K562 (cell line): Measurements from ENCODE around the gene KMT5B. TPM values are rescaled to one million over a fixed set of nuclear protein-coding genes. Genes with fewer than 3 reads are reported as not detected.

Experiments used
- ATAC-seq: fragments of 200-7000 bp; cut with Tn5 transposase; 3 replicates; pipeline ENCODE4 v1.9.1; 2020; ENCODE audit warnings: moderate library complexity
- BruUV-seq: library from RNA; stranded (reverse); fragments of 400-500 nt; replicated peaks from 2 replicates; lab custom pipeline; 2021; lab: Mats Ljungman, UMichigan
- CTCF ChIA-PET: fragments of 300-600 bp; formaldehyde crosslinking; extraction: SDS; loops from one replicate; lab custom pipeline; 2021; ENCODE audit warnings: low intra/inter-chr PET ratio; lab: Yijun Ruan, JAX
- POLR2A ChIA-PET: fragments of 300-600, 350-650 bp; sonication (Branson Sonifier 250); formaldehyde crosslinking; extraction: SDS; loops from one replicate; lab custom pipeline; 2021; ENCODE audit warnings: antibody characterized with exemption, inconsistent platforms; lab: Yijun Ruan, JAX
- DNase-seq, 4 experiments: peaks; one replicate each; pipeline versions ENCODE4 v3.0.0 to v3.0.0-alpha.2; 2011 to 2018; ENCODE audit warnings: low spot score in 3 of 4, mixed read lengths in 3 of 4; ENCODE audit errors: extremely low read depth in 1 of 4
- FAIRE-seq: peaks from 2 replicates; lab custom pipeline; 2011; peaks lifted over from hg19 to GRCh38; lab: Jason Lieb, UNC
- H2AFZ ChIP-seq: 2 replicates; pipeline ENCODE4 v1.6.0; 2011; ENCODE audit warnings: low read depth, low read length, control low read depth, inconsistent platforms
- H3K27ac ChIP-seq: fragments of 200-600 bp; 3 replicates; pipeline ENCODE4 v1.8.0; 2011; ENCODE audit warnings: low read depth, mild to moderate bottlenecking, control low read depth, inconsistent platforms, low read length, moderate library complexity, mixed read lengths; ENCODE audit errors: extremely low read depth
- H3K27me3 ChIP-seq, 2 experiments: fragments of 300-600 bp in 1 of 2; 2 replicates in 1 of 2; 3 replicates in 1 of 2; pipeline versions ENCODE4 v1.6.0 to v1.8.0; 2011; ENCODE audit warnings: inconsistent platforms in 2 of 2, low read length in 2 of 2, mild to moderate bottlenecking in 1 of 2, mixed read lengths in 1 of 2, moderate library complexity in 1 of 2; ENCODE audit not compliant: control insufficient read depth in 2 of 2, insufficient read depth in 2 of 2
- H3K36me3 ChIP-seq: fragments of 300-600 bp; 3 replicates; pipeline ENCODE4 v1.8.0; 2011; ENCODE audit warnings: mild to moderate bottlenecking, low read length, inconsistent platforms; ENCODE audit not compliant: control insufficient read depth, insufficient read depth
- H3K4me1 ChIP-seq, 2 experiments: fragments of 200-600 bp in 1 of 2; replicated peaks in 1 of 2; 2 replicates in 1 of 2; 3 replicates in 1 of 2; pipeline versions ENCODE4 v1.5.1 to v1.8.0; 2011; ENCODE audit warnings: inconsistent platforms in 2 of 2, low read length in 2 of 2, mild to moderate bottlenecking in 1 of 2, mixed read lengths in 1 of 2, moderate library complexity in 1 of 2; ENCODE audit not compliant: control insufficient read depth in 2 of 2, insufficient read depth in 2 of 2
- H3K4me2 ChIP-seq: 2 replicates; pipeline ENCODE4 v1.6.1; 2011; ENCODE audit warnings: low read length, control low read depth, inconsistent platforms, mixed read lengths; ENCODE audit not compliant: insufficient read depth
- H3K4me3 ChIP-seq: fragments of 200-600 bp; sonication (generic), shearing (Covaris generic); 2 replicates; pipeline ENCODE4 v1.5.1; 2016; ENCODE audit warnings: control low read depth, inconsistent platforms
- H3K79me2 ChIP-seq: fragments of 200-600 bp; 3 replicates; pipeline ENCODE4 v1.8.0; 2011; ENCODE audit warnings: low read length, inconsistent platforms; ENCODE audit not compliant: control insufficient read depth, insufficient read depth
- H3K9ac ChIP-seq, 2 experiments: 2 replicates each; pipeline versions ENCODE4 v1.6.0 to v1.6.1; 2011; ENCODE audit warnings: low read depth in 2 of 2, low read length in 2 of 2, control low read depth in 1 of 2, inconsistent platforms in 1 of 2, mild to moderate bottlenecking in 1 of 2, mixed read lengths in 1 of 2; ENCODE audit not compliant: insufficient read depth in 1 of 2
- H3K9me1 ChIP-seq: one replicate; pipeline ENCODE4 v1.6.0; 2011; ENCODE audit warnings: inconsistent platforms, mild to moderate bottlenecking, low read length, moderate library complexity; ENCODE audit not compliant: control insufficient read depth, insufficient read depth
- H3K9me3 ChIP-seq: replicated peaks from 2 replicates; pipeline ENCODE4 v1.5.1; 2011; ENCODE audit warnings: low read depth, low read length, inconsistent platforms; ENCODE audit not compliant: control insufficient read depth, insufficient read depth
- H4K20me1 ChIP-seq: replicated peaks from 2 replicates; pipeline ENCODE4 v1.6.1; 2011; ENCODE audit warnings: low read length, inconsistent platforms, mixed read lengths; ENCODE audit not compliant: control insufficient read depth, insufficient read depth
- SMARCA4 ChIP-seq: fragments of 450-650 bp; IDR thresholded peaks from 2 replicates; pipeline ENCODE4 v1.6.1; 2016
- TCF3 ChIP-seq: sonication (generic); formaldehyde crosslinking; IDR thresholded peaks from 2 replicates; pipeline ENCODE4 v1.4.0; 2020; ENCODE audit warnings: mild to moderate bottlenecking, missing genetic modification reagents
- WGBS: fragments of 100-300 bp; shearing (Covaris generic); methylation state at CpG from one replicate; pipeline ENCODE4 v1.1.6; 2016; ENCODE audit warnings: low coverage, mixed read lengths; ENCODE audit not compliant: insufficient coverage; ENCODE audit errors: missing lambda C conversion rate; 5-methylcytosine and 5-hydroxymethylcytosine counted together
- in situ Hi-C: fragments of 300-500 bp; cut with MboI; formaldehyde crosslinking; loops from 4 replicates; pipeline ENCODE4 v1.15.0; 2018; ENCODE audit warnings: inconsistent platforms, mixed read lengths
- intact Hi-C: fragments of 100-400 bp; cut with micrococcal nuclease; formaldehyde crosslinking; loops from 2 replicates; pipeline ENCODE4 v1.14.2; 2022
- polyA plus RNA-seq, 8 experiments: library from polyadenylated mRNA; depleted of rRNA in 4 of 8; stranded (reverse) in 5 of 8; unstranded in 3 of 8; fragments of >200 nt; fragmentation: Nextera tagmentation in 2 of 8; fragmentation: Illumina TruSeq in 1 of 8; extraction: Ambion mirVana in 2 of 8; extraction: Trizol in 1 of 8; gene quantifications; 2 replicates each; pipeline versions ENCODE4 v1.2.1 to v1.2.3, GENCODE V29; 2011 to 2014; ENCODE audit warnings: inconsistent platforms in 1 of 8, missing spikeins in 1 of 8
- total RNA-seq, 7 experiments: library from RNA; depleted of rRNA in 6 of 7; stranded (reverse); fragments of >200 nt in 6 of 7; fragmentation: Illumina TruSeq in 2 of 7; extraction: Trizol in 2 of 7; gene quantifications; 2 replicates each; pipeline versions ENCODE4 v1.2.1 to v1.2.3, GENCODE V29; 2011 to 2021; ENCODE audit warnings: low replicate concordance in 1 of 7
- TF ChIP-seq, protein P1 (sequence below): sonication (generic); formaldehyde crosslinking; IDR thresholded peaks from 2 replicates; pipeline ENCODE4 v1.8.0; 2022; ENCODE audit warnings: mild to moderate bottlenecking, missing genetic modification reagents, borderline replicate concordance

Gene KMT5B
- total and polyA plus RNA-seq, 9 of the 15 experiments (the other 6 are each of a cell fraction or from before 2014, with no cell fraction given) = 7.3 to 27.3 (median 20.9) TPM

- CTCF ChIA-PET = no interaction called here
- no peak overlapping the region for H3K4me3 ChIP-seq
- intact Hi-C loops = no loop called here
Measured at GRCh38 chr11:68138237-68138636, 74.9 kb downstream of the KMT5B start.

More at GRCh38 chr11:68138237-68138636, 74.9 kb downstream of the KMT5B start:
- Histone ChIP-seq H2AFZ (peak overlapping the region; percentile 75), H3K36me3 (no peaks in the 10 kb centered on the region), H3K9me3 (no peaks in the 10 kb centered on the region)
- in situ Hi-C loops = no loop called here
- WGBS = 28% methylated on average over 4 of the region's 4 CpGs
- peak; percentile 55 for FAIRE-seq
- ATAC-seq = no peak; the same call in 2 of the 3 replicates
- TF ChIP-seq SMARCA4 = 0 out of 2 replicates have a peak, but pooled peaks have one; percentile 1
- 0 out of 2 replicates have a peak, but pooled peaks have one; percentile 11 for TF ChIP-seq TCF3
- TF ChIP-seq, protein P1, sequence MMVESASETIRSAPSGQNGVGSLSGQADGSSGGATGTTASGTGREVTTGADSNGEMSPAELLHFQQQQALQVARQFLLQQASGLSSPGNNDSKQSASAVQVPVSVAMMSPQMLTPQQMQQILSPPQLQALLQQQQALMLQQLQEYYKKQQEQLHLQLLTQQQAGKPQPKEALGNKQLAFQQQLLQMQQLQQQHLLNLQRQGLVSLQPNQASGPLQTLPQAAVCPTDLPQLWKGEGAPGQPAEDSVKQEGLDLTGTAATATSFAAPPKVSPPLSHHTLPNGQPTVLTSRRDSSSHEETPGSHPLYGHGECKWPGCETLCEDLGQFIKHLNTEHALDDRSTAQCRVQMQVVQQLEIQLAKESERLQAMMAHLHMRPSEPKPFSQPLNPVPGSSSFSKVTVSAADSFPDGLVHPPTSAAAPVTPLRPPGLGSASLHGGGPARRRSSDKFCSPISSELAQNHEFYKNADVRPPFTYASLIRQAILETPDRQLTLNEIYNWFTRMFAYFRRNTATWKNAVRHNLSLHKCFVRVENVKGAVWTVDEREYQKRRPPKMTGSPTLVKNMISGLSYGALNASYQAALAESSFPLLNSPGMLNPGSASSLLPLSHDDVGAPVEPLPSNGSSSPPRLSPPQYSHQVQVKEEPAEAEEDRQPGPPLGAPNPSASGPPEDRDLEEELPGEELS (CRISPR knock-in tag) = no peak
- TF ChIP-seq, all 486 proteins: peak for 2
- peak overlapping the region in 1 of 2 experiments; percentile 12; a peak in 1 of 4 replicates for H3K9ac ChIP-seq
- H3K9me1 ChIP-seq = no peaks in the 10 kb centered on the region
- BruUV-seq = no TSS peak
- DNase-seq = no peak
- H3K27ac ChIP-seq = no peak overlapping the region
- H4K20me1 ChIP-seq = no peaks in the 10 kb centered on the region
- peaks cover 7 to 18% of the 10 kb centered on the region in 2 experiments; a peak in 4 of 5 replicates for H3K4me1 ChIP-seq
- POLR2A ChIA-PET = interaction anchor here (0.7 kb wide), 1 partner anchor 19 kb away, joined by 4 read pairs; no protein-coding TSS in a partner anchor
- H3K4me2 ChIP-seq = peak overlapping the region; percentile 26
- no peaks in the 10 kb centered on the region for H3K27me3 ChIP-seq
- H3K79me2 ChIP-seq = no peaks in the 10 kb centered on the region
